ENCODE results near the gene PCDH1.
A peak's percentile ranks its signal among the peaks of the same experiment; 100 is the strongest.

PCDH1 gene

GRCh38 chr5:141852448-141852847 lies 25.8 kb downstream of the PCDH1 start:
- no peak for DNase-seq

DNA sequence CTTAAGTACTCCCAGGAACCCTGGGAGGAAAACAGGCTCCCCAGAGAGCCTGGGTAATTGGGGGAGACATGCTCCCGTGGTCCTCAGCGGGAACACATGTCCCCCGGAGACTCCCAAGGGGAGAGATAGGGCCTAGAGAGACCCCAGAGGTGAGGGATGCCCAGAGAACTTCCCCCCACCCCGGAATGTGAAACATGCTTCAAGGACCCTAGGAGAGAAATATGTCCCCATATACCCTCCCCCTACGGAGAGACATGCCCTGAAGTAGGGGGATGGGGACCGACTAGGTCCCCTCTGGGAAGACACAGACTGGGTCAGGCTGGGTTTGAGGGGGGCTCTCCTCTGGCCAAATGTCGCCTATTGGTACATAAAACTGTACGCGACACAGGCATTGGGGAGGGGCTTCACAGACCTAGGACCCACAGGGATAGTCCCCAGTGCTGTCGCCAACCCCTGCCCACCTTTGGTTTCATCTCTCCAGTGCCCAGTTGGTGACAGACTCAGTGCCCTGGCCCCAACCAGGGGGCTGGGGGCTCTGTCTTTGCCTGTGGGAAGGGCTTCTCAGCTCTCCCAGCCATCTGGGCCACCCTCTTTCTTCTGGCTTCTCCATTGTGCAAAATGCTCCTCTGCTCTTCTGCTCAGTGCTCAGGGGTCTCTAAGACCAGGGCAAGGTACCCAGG lies 26.9 kb downstream of the PCDH1 start:
- DNase-seq, result no peak

GRCh38 chr5:141850786-141851185 lies 27.4 kb downstream of the PCDH1 start:
- no peak for DNase-seq

DNA sequence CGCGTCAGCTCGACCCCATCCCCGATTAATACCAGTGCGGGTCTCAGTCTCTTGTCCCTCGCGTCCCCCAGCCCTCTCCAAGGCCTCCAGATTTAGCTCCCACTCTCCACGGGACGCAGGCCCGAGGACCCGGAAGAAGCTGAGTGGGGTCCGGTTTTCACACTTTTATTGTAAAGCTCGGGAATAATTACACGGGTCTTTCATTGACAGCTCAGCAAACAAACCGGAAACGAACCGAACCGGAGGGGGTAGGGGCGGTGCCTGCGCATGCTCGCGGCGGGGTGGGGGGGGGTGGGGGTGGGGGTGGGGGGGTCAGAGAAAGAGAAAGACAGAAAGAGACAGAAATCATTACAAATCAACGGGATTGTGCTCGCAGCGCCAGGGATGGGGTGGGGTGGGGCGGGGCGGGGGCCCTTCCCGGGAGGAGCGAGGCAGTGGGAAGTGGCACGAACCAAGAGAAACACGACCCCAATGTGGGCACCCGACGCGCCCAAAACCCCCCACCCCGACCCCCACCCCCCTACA lies 27.9 kb downstream of the PCDH1 start:
- no peak for DNase-seq

- DNase-seq, result peak; percentile 64
These were observed 28.6 kb downstream of the PCDH1 start for GRCh38 chr5:141849415-141850243.

DNA sequence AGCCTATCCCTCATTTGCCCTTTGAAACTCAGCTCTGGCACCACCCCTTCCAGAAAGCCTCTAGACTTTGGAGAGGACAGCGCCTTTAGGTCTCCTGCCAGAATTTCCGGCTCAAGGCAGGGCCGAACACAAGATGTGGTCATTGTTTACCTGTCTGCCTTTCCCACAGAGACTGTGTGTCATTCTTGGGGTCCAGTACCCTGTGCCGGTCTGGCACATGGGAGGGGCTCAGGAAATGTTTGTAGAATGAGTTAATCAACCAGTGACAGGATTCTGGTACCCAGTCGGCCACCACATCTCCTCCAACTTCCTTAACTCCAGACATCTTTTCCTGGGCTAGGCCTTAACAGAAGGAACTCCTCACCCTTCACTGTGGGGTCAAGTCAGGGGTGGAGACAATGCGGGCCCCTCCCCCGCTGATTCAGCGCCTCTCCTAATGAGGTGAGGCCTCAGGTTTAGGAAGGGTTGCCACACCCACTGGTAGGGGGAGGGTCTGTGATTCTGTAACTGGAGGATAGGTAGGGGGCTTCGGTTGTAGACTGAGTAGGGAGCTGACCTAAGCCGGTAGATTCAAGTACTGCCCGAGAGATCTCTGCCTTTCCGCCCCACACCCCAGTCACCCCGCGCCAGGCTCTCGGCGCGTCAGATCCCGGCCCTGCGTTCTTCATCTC lies 29.3 kb downstream of the PCDH1 start:
- peak; percentile 60 for DNase-seq

DNA sequence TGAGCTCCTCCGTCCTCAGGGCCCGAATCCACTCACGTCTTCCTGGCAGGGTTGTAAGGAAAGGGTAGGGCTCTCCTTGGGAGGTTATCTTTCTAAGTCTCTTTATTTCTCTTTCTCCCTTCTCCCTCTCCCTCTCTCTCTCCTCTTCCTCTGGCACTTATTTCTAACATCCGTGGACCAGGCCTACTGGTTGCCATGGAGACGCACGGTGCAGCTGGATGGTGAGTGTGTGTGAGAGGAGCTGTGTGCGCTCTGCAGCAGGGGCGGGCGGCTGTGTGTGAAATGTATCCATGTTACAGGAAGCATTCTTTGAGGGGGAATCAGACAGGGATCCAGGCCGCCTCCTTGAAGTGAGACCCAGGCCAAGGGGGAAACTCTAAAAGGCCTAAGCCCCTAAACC lies 32.2 kb downstream of the PCDH1 start:
- no peak for DNase-seq

GRCh38 chr5:141845371-141845851 lies 32.8 kb downstream of the PCDH1 start:
- no peak for DNase-seq

DNA sequence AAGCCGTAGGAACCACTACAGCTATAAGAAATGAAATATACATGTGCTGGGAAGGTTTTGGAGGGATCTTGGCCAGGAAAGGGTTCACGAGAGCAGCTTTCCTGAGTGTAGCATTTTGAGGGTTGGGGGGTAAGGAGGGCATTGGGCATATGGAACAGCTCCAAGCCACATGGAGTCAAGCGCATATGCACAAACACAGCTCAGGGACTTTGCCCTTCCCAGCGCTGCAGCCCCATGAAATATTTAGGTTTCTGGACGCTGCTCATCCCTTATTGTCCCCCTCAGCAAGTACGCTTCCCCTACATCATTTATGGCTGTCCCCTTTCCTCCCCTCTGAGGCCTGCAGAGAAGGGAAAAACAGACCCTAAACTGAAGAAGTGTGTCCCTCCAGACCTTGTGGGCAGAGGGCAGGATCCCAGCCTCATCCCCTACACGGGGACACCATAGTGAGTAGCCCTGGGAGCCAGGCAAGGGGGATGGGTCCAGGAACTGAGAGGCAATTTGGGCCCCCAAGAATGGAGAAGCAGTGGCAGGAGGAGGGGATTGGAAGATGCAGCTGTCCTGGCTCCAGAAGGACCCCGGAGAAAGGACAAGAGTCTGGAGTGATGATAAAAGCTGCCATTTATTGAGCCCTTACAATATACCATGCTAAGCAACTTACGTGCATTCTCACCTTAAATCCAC lies 33.7 kb downstream of the PCDH1 start:
- DNase-seq, result no peak

DNA sequence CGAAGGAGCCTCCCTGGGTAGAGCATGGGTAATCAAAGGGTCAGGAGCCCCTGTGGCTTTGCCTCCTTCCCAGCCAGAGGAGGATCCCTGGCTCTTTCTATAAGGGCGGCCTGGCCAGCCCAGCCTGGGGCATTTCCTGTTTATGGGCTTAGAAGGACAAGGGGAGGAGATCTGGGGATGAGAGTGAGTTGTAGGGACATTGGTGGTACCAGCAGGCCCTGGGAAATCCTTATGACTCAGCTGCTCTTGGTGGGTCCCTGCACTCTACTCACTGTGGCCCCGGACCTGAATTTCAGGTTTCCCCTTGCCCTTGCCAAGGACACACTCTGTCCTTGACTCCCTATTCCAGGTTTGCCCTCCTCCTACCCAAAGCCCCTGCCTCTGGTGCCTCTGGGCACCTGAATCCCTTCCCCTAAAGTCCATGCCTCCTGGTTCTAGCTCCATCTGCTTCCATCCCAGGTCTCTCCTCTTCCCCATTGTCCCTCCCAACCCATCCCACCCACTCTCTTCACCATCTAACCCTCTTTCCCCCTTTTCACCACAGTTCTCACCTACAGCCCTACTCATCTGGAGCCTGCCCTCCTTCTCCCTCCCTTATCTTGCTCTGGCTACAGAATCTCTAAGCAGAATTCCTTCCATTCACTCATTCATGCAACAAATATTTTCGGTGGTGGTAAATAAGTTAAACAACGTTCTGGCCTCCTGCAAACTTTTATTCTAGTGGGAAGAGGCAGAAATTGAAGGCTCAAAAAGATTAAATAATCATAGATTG lies 34.9 kb downstream of the PCDH1 start:
- no peak for DNase-seq

DNA sequence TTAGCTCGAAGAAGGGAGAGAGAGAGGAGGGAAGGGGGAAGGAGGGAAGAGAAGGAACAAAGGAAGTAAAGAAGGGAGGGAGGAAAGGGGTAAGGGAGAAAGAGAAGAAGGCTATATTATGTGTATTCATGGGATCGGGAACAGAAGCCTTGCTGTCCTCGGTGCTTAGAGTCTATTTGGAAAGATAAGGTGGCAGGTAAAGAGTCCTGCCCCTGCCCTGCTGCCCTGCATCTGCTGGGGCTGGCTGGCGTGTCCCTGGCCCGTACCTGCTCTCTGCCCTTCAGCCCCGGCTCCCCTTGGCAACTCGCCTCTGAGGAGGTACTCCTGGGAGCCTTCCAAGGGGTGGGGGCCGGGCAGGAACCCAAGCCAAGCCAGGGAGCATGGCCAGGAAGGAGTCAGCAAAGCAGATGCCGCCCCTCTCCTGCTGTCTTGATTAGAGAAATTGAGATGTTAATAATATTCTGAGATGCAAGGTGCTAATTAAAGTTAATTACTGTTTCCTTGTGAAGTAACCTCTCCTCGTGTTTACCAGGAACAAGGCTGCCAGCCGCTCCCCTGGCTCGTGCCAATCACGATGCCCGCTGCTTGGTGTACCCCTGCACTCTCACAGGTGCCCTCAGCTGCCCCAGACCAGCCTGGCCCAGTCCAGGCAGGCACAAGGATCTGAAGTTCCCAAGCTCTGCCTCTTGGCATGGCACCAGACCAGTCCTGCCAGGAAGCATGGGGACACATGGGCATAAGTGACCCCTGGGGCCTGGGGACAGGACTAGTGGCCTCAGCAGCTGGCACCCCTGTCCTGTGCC lies 36.6 kb downstream of the PCDH1 start:
- no peak for DNase-seq

DNA sequence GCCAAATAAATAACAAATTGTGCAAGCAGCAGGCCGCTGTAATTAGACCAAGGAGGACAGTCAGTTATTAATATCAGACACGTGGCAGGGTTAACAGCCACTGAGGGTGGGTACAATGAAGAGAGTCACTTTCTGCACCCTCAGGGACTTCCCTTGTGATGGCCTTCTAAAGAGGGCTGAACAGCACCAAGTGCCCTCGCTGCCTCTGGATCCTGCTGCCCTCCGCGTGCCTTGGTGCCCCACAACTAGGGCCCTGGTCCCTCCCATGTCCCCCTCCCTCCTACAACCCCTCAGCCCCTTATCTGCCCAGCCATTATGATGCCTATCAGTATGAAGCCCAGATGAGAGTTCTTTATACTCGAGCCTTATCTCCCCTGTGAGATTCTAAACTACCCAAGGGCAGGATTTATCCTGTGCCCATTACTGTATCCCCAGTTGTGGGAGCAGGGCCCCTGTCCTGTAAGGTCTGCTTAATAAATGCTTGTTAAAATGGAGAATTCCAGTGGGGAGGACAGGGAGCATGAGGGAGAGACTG lies 37.3 kb downstream of the PCDH1 start:
- DNase-seq, result no peak

DNA sequence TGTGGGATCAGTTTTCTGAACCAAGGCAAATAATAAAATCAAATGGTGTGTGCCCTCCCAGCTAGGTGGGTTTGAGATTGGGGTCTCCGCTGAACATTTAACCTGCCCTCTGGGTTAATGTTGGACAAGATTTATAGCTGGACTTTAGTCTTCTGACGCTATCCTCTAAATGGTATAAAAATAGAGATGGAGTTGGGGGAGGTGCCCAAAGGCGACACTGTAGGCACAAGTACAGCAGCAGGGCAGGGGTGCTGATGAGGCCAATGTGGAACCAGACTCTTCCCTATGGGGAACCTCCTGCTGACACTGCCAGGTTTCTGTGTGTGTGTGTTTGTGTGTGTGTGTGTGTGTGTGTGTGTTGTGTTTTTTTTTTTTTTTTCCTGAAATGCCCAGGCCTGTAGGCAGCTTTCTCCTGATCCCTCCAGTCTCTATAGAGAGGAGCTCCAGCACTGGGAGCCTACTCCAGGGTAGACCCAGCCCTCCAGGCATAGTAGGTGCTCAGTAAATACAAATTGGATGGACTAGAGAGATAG lies 37.9 kb downstream of the PCDH1 start:
- no peak for DNase-seq

DNA sequence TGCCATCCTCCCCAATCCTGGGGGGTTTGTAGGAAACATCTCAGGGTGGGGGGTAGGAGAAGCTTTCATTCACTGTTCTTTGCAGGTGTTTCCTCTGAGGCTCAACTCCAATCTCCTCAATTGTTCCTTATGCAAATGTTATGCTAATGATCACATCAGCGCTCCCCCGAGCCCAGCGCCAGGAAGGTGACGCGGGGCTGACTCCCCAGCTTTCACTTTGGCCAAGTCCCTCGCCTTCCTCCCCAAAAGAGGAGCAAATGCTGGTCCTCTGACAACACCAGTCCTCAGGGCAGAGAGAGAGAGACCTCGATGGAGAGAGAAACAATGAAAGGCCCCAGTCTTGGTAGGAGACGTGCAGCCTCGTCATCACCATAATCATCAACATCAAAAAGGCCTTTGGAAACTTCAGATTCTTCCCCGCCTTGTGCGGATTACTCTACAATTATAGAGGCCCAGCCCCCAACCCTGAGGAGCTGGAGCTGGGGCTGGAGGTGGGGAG lies 39.1 kb downstream of the PCDH1 start:
- DNase-seq, result no peak

GRCh38 chr5:141838326-141839014 lies 39.7 kb downstream of the PCDH1 start:
- DNase-seq, result no peak

- peak; percentile 53 for DNase-seq
These were observed 42.1 kb downstream of the PCDH1 start for GRCh38 chr5:141835928-141836670.

GRCh38 chr5:141834331-141834730 lies 43.9 kb downstream of the PCDH1 start:
- no peak for DNase-seq

- no peak for DNase-seq
These were observed 46.1 kb downstream of the PCDH1 start for GRCh38 chr5:141832131-141832530.

DNA sequence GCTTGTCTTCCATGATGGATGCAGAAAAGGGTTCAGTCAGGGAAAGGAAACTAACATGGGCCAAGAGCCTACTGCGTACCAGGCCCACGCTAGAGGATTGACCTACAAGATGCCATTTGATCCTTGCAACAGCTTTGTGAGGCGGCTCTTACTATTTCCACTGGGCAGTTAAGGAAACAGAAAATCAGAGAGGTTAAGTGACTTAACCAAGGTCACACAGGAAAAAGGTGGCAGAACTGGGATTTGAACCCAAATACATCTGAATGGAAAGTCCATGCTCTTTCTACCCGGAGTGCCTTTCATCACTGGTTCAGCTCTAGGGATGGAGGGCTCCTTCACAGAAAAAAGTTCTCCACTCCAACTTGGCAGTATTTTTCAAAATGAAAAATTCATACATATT lies 50.0 kb downstream of the PCDH1 start:
- no peak for DNase-seq
